Heart left ventricle (tissue), 16 donors: ENCODE data around the gene CDH23. TPM values are rescaled to one million over a fixed set of nuclear protein-coding genes. Genes with fewer than 3 reads are reported as not detected.

ENCODE experiments used
- ATAC-seq, 4 donors: fragments of 200-7000 bp; cut with Tn5 transposase; one replicate each; pipeline ENCODE4 v1.9.1; 2020 to 2022; ENCODE audit warnings: moderate library complexity in 4 of 4, mild to moderate bottlenecking in 3 of 4, moderate number of reproducible peaks in 1 of 4
- DNase-seq, 5 donors: peaks; one replicate each; pipeline ENCODE4 v3.0.0-alpha.2; 2020
- H3K27ac ChIP-seq, 12 donors: fragments of 200-600 bp; sonication (generic) in 4 of 12; one replicate each; pipeline versions ENCODE4 v1.5.0 to v1.8.0; 2016 to 2022; ENCODE audit warnings: mild to moderate bottlenecking in 2 of 12
- H3K27me3 ChIP-seq, 9 donors: fragments of 200-600 bp; sonication (generic) in 2 of 9; one replicate each; pipeline versions ENCODE4 v1.5.1 to v1.8.0; 2016 to 2022; ENCODE audit warnings: mild to moderate bottlenecking in 3 of 9
- H3K36me3 ChIP-seq, 9 donors: fragments of 200-600 bp; sonication (generic) in 2 of 9; one replicate each; pipeline versions ENCODE4 v1.5.0 to v1.8.0; 2018 to 2022; ENCODE audit warnings: mild to moderate bottlenecking in 2 of 9
- H3K4me1 ChIP-seq, 12 donors: fragments of 200-600 bp; sonication (generic) in 4 of 12; one replicate each; pipeline versions ENCODE4 v1.5.0 to v1.8.0; 2016 to 2022; ENCODE audit warnings: mild to moderate bottlenecking in 3 of 12
- H3K4me3 ChIP-seq, 12 donors: fragments of 200-600 bp; sonication (generic) in 4 of 12; one replicate each; pipeline versions ENCODE4 v1.5.0 to v1.8.0; 2017 to 2022; ENCODE audit warnings: mild to moderate bottlenecking in 9 of 12, moderate library complexity in 4 of 12
- H3K9me3 ChIP-seq, 12 donors: fragments of 200-600 bp; sonication (generic) in 4 of 12; one replicate each; pipeline versions ENCODE4 v1.5.0 to v1.8.0; 2016 to 2022; ENCODE audit warnings: mild to moderate bottlenecking in 1 of 12
- CTCF ChIP-seq, 12 donors: fragments of 200-600 bp; sonication (generic) in 4 of 12; IDR thresholded peaks; one replicate each; pipeline versions ENCODE4 v1.5.0 to v1.8.0; 2018 to 2022; ENCODE audit warnings: antibody characterized with exemption in 12 of 12, mild to moderate bottlenecking in 5 of 12
- POLR2A ChIP-seq, 2 donors: fragments of 450-650 bp; IDR thresholded peaks; one replicate each; pipeline ENCODE4 v1.6.1; 2017; ENCODE audit warnings: antibody characterized with exemption in 2 of 2, mild to moderate bottlenecking in 2 of 2, moderate library complexity in 2 of 2
- WGBS, 4 donors: extraction: QIAGEN DNeasy Blood & Tissue Kit in 2 of 4; methylation state at CpG; one replicate each; pipeline versions ENCODE4 v1.1.5 to v1.1.7; 2013 to 2018; 5-methylcytosine and 5-hydroxymethylcytosine counted together
- intact Hi-C, 10 donors: fragments of 100-400 bp; cut with DNase I; formaldehyde crosslinking; loops; one replicate each; pipeline versions ENCODE4 v1.11.1 to v1.14.2; 2022
- polyA plus RNA-seq, 2 donors: library from polyadenylated mRNA; stranded (reverse); fragments of 200-250 nt; gene quantifications; one replicate each; pipeline ENCODE4 v1.2.3, GENCODE V29; 2013
- total RNA-seq, 9 donors: library from RNA; depleted of rRNA in 2 of 9; stranded (reverse); fragments of >200 nt in 2 of 9; fragmentation: NEBNext Ultra II Directional in 3 of 9; extraction: Animal tissue kit (Norgen Biotek cat#: 25700) in 3 of 9; gene quantifications; one replicate each; pipeline versions ENCODE4 v1.1.0 to v1.2.4, GENCODE V29; 2016 to 2023
- donor health status: ischemic (EF 13 %, LVEDD 7.1; RV severe dilation, severe dysfunction).
- donor health status: healthy with polysubstance abuse.
- donor health status: DM: no; HTN: yes; CAD: no.
- donor health status: DM: no; HTN: no; CAD: no.
- donor health status: ischemic (EF 25% LVEDD 6.9; RV normal size, moderate dysfunction).
- donor health status: ischemic (EF 25% LVEDD 5.7; RV mildly dilated, moderate dysfunction).
- donor health status: healthy.
- donor health status: DM: yes; HTN: yes; CAD: no.
- donor health status: ischemic (EF 35%, LVEDD 5.7; RV mildly dilated, moderate dysfunction).
- donor health status: nonischemic (EF 11% LVEDD 7.7; RV severe dilation, severe dysfunction).
- donor health status: DM: yes; HTN: yes; CAD: no.
- donor health status: PGD.
- donor health status: ischemic (EF 29% LVEDD 5.4; RV normal size, mild dysfunction).
- donor health status: nonischemic (EF 23%, LVEDD 6.1; RV moderate dilation, normal function).

Gene CDH23
- total and polyA plus RNA-seq, 11 donors = 1.2 to 8.6 (median 3.9) TPM

GRCh38 chr10:71480662-71481061 lies 83.9 kb downstream of the CDH23 start:
- no peak overlapping the region for H3K4me3 ChIP-seq
- H3K27me3 ChIP-seq = no peaks in the 10 kb centered on the region
- no peak for DNase-seq
- ATAC-seq = no peak
- intact Hi-C loops = loop anchor here in 7 of 10 donors (5.0 to 10.0 kb wide), 3 partner anchors 83 to 586 kb away; partner anchors contain the start of gene CDH23 (in 6 of the 7)
- no peak overlapping the region for H3K27ac ChIP-seq
- TF ChIP-seq CTCF (IDR thresholded peaks at IDR 0.05) (no peak), POLR2A (IDR thresholded peaks at IDR 0.05) (no peak)
- peaks cover 4 to 41% (median 23%) of the 10 kb centered on the region in 12 donors for H3K4me1 ChIP-seq
- 84 to 93% (median 87%) methylated on average over 5 of the region's 5 CpGs for WGBS, 4 donors
- no peaks in the 10 kb centered on the region for H3K36me3 ChIP-seq
- no peaks in the 10 kb centered on the region for H3K9me3 ChIP-seq

- H3K27ac ChIP-seq = no peak overlapping the region
- DNase-seq (no peak), ATAC-seq (no peak)
- no peak for TF ChIP-seq CTCF (IDR thresholded peaks at IDR 0.05)
- TF ChIP-seq POLR2A (IDR thresholded peaks at IDR 0.05) = no peak
- no peaks in the 10 kb centered on the region for H3K9me3 ChIP-seq
- intact Hi-C loops = loop anchor here in 8 of 10 donors (2.0 to 10.0 kb wide), 4 partner anchors 85 to 587 kb away; partner anchors contain the start of gene CDH23 (in 7 of the 8)
- H3K4me3 ChIP-seq = no peak overlapping the region
- H3K36me3 ChIP-seq = no peaks in the 10 kb centered on the region
- peaks cover 0 to 28% (median 11%) of the 10 kb centered on the region in 12 donors for H3K4me1 ChIP-seq
- 89 to 93% (median 90%) methylated on average over 11 to 13 of the region's 13 CpGs for WGBS, 4 donors
- H3K27me3 ChIP-seq = no peaks in the 10 kb centered on the region
Measured at GRCh38 chr10:71481746-71482410, 85.2 kb downstream of the CDH23 start.

- Histone ChIP-seq H3K27me3 (no peaks in the 10 kb centered on the region), H3K36me3 (no peaks in the 10 kb centered on the region), H3K9me3 (no peaks in the 10 kb centered on the region), H3K27ac (no peak overlapping the region), H3K4me3 (no peak overlapping the region), H3K4me1 (peaks cover 0 to 21% (median 5%) of the 10 kb centered on the region in 12 donors)
- ATAC-seq (no peak), DNase-seq (no peak)
- intact Hi-C loops = loop anchor here in 8 of 10 donors (2.0 to 10.0 kb wide), 4 partner anchors 85 to 588 kb away; partner anchors contain the start of gene CDH23 (in 7 of the 8)
- WGBS, 4 donors = 93 to 98% (median 94%) methylated on average over 6 of the region's 6 CpGs
- no peak for TF ChIP-seq POLR2A (IDR thresholded peaks at IDR 0.05)
- no peak for TF ChIP-seq CTCF (IDR thresholded peaks at IDR 0.05)
Measured at GRCh38 chr10:71482620-71483019, 85.9 kb downstream of the CDH23 start.

GRCh38 chr10:71483135-71483534 lies 86.4 kb downstream of the CDH23 start:
- H3K36me3 ChIP-seq = no peaks in the 10 kb centered on the region
- no peak overlapping the region for H3K27ac ChIP-seq
- no peak for TF ChIP-seq POLR2A (IDR thresholded peaks at IDR 0.05)
- TF ChIP-seq CTCF (IDR thresholded peaks at IDR 0.05) = no peak
- no peak for ATAC-seq
- intact Hi-C loops = loop anchor here in 8 of 10 donors (2.0 to 10.0 kb wide), 4 partner anchors 86 to 588 kb away; partner anchors contain the start of gene CDH23 (in 7 of the 8)
- DNase-seq = no peak
- no peak overlapping the region for H3K4me3 ChIP-seq
- peaks cover 0 to 3% (median 0%) of the 10 kb centered on the region in 12 donors for H3K9me3 ChIP-seq
- WGBS, 4 donors = 90 to 97% (median 93%) methylated on average over 3 to 4 of the region's 4 CpGs
- H3K27me3 ChIP-seq = no peaks in the 10 kb centered on the region
- H3K4me1 ChIP-seq = peaks cover 0 to 17% (median 2%) of the 10 kb centered on the region in 12 donors
